Measurements from ENCODE around the gene MFAP3.

DNA sequence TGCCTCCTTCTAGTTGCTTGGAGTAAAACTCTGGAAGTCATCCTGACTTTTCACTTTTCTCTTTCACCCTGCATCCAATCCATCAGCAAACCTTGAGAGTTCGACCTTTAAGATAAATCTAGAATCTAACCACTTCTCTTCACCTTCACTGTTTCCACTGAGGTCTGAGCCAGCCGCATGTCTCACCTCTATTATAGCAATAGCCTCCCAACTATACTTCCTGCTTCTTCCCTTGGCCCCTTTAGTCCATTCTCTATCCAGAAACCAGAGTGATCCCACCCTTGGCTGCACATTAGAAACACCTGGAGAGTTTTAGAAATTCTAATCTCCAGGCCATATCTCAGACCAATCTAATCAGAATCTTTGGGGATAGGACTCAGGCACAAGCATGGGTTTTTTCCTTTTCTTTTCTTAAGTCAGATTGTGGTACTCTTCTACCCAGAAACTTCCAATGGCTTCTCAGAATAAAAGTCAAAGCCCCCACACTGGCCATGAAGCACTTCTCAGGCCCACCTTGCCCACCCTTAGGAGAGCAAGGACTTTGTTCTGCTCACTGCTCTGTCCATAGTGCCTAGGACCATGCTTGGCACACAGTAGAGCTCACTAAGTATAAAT is 33.1 kb downstream of the MFAP3 start:
- TF ChIP-seq, protein P1, sequence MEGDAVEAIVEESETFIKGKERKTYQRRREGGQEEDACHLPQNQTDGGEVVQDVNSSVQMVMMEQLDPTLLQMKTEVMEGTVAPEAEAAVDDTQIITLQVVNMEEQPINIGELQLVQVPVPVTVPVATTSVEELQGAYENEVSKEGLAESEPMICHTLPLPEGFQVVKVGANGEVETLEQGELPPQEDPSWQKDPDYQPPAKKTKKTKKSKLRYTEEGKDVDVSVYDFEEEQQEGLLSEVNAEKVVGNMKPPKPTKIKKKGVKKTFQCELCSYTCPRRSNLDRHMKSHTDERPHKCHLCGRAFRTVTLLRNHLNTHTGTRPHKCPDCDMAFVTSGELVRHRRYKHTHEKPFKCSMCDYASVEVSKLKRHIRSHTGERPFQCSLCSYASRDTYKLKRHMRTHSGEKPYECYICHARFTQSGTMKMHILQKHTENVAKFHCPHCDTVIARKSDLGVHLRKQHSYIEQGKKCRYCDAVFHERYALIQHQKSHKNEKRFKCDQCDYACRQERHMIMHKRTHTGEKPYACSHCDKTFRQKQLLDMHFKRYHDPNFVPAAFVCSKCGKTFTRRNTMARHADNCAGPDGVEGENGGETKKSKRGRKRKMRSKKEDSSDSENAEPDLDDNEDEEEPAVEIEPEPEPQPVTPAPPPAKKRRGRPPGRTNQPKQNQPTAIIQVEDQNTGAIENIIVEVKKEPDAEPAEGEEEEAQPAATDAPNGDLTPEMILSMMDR (IDR thresholded peaks at IDR 0.05), result no peak
- TF ChIP-seq EZH2 (IDR thresholded peaks at IDR 0.05; ENCODE audit: borderline replicate concordance, insufficient read depth, low read depth, low read length, poor library complexity, severe bottlenecking), result no peak
